Left cardiac atrium (tissue), 4 donors: Measurements from ENCODE around the gene CABP7. TPM values are rescaled to one million over a fixed set of nuclear protein-coding genes. Genes with fewer than 3 reads are reported as not detected.
A peak's percentile ranks its signal among the peaks of the same experiment; 100 is the strongest.

Experiments used
- ATAC-seq, 2 donors: fragments of 200-7000 bp; cut with Tn5 transposase; one replicate each; pipeline ENCODE4 v1.9.1; 2020; ENCODE audit warnings: mild to moderate bottlenecking in 2 of 2, moderate library complexity in 2 of 2
- DNase-seq: peaks from one replicate; pipeline ENCODE4 v3.0.0-alpha.2; 2020
- intact Hi-C, 2 donors: fragments of 100-400 bp; cut with DNase I; formaldehyde crosslinking; loops; one replicate each; pipeline versions ENCODE4 v1.14.1 to v1.15.1; 2022 to 2023
- total RNA-seq, 2 donors: library from RNA; stranded (reverse); fragmentation: NEBNext Ultra II Directional; extraction: Animal tissue kit (Norgen Biotek cat#: 25700); gene quantifications; one replicate each; pipeline ENCODE4 v1.2.1, GENCODE V29; 2021
- donor health status: DM: no; HTN: yes; CAD: no.
- donor health status: DM: no; HTN: yes; CAD: no; lungs with severe emphysema.
- donor health status: DM: yes; HTN: yes; CAD: no.
- donor health status: Dilated cardiomyopathy.

CABP7 gene
- total RNA-seq, 2 donors from 2014 or later, result not detected

DNA sequence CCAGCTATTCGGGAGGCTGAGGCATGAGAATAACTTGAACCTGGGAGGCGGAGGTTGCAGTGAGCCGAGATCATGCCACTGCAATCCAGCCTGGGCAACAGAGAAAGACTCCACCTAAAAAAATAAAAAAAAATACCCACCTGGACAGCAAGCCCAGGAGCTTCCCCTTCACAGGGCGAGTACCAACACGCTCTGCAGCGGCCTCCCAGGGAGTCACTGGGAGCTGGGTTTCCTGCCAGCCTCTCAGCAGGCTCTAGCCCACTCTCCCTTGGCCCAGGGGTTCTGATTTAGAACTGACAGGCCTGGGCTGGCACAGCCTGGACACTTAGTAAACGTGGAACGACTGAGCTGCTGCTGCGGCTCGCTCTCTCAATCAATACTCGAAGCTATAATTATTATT lies 2.0 kb upstream of the CABP7 start:
- intact Hi-C loops, result loop anchor here in 1 of 2 donors (10.0 kb wide), 1 partner anchor 57 kb away; no protein-coding TSS in a partner anchor
- no peak for ATAC-seq
- no peak for DNase-seq

DNA sequence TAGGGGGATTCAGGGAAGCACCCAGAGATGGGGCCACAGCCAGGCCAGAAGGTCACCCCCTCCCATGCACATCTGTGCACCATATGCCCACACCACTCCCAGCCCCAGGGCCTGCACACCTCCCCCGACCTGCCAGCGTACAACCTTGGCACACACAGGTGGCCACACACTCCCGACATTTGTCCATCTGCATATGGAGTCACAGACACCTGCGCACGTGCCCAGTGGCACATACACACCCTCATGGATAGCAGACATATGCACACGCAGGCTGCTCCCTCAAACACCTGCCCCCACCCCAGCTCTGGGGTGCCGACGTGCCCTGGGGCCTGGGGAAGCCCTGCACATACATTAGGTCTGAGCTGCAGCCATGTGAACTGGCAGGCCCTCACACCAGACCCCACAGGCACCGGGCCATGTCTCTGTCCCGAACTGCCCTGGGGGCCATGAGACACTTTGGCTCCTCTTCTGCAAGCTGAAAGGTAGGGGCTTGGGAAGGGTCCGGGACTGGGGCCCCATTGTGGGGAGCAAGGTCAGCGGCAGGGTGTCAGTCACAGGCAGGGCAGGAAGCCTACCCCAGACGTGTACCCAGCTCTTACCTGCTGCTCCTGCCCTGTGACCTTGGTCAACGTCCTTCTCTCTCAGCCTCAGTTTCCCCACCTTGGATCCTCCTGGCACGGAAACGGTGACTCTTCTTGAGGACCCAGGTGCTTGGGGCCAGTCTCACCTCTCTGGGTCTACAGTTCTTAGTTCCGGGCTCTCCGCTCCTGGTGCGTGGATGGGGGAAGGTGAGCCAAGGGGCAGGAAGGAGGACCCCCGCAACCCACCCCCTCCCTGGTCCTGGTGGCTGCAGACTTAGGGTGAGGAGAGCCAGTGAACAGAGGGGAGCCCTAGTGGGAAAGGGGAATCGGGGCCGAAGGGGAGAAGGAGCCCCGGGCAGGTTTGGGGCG lies 579 bp upstream of the CABP7 start:
- intact Hi-C loops, result loop anchor here in 1 of 2 donors (10.0 kb wide), 1 partner anchor 56 kb away; no protein-coding TSS in a partner anchor
- no peak for ATAC-seq
- DNase-seq, result no peak

GRCh38 chr22:29720811-29721323 lies 1.1 kb downstream of the CABP7 start:
- ATAC-seq (no peak), DNase-seq (no peak)
- intact Hi-C loops, result no loop called here

GRCh38 chr22:29722151-29722550 lies 2.3 kb downstream of the CABP7 start:
- intact Hi-C loops, result no loop called here
- no peak for ATAC-seq
- no peak for DNase-seq

- ATAC-seq (no peak), DNase-seq (no peak)
- intact Hi-C loops, result no loop called here
These were observed 2.8 kb downstream of the CABP7 start for GRCh38 chr22:29722587-29722986.

DNA sequence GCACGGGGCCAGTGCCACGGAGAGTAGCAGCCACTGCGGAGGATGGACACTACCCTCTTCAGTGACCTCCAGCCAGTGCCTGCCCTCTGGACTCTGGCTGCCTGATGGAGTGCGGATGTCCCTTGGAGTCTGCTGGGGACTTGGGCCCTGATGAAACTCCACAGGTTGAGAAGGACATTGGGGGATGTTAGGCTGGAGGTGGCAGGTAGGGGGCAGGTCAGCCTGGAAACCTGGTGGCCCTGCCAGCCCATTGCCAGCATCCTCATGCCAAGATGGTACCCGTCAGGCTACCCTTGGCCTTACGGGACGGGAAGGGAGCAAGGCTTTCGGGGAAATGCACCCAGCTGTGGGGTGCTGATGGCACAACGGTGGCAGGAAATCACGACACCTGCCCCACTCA lies 4.0 kb downstream of the CABP7 start:
- DNase-seq (no peak), ATAC-seq (no peak)
- intact Hi-C loops, result no loop called here

DNA sequence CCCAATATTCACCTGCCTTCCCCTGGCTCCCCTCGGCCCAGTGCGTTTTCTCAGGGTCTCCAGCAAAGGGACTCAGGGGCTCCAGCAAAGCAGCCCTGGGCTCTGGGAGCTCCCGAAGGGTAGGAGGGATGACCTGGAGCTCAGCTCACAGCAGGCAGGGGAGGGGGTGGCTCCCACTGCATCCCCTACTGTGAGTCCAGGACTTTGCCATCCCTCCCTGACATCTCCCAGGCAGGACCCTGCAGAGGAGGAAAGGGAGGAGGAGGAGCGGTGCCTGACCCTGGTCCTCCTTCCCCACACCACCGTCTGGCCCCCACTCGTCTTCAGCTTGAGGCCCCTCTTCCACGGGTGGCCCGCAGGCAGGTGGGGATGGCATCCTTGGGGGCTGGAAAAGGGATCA lies 5.0 kb downstream of the CABP7 start:
- no peak for ATAC-seq
- no peak for DNase-seq
- intact Hi-C loops, result no loop called here

- intact Hi-C loops, result no loop called here
- DNase-seq (no peak), ATAC-seq (no peak)
These were observed 6.3 kb downstream of the CABP7 start for GRCh38 chr22:29726106-29726505.

- intact Hi-C loops, result no loop called here
- ATAC-seq, result no peak
- no peak for DNase-seq
These were observed 6.8 kb downstream of the CABP7 start for GRCh38 chr22:29726512-29727130.

GRCh38 chr22:29727131-29727523 lies 7.3 kb downstream of the CABP7 start:
- ATAC-seq (peak; percentile 55 to 81), DNase-seq (peak; percentile 59)
- intact Hi-C loops, result no loop called here

DNA sequence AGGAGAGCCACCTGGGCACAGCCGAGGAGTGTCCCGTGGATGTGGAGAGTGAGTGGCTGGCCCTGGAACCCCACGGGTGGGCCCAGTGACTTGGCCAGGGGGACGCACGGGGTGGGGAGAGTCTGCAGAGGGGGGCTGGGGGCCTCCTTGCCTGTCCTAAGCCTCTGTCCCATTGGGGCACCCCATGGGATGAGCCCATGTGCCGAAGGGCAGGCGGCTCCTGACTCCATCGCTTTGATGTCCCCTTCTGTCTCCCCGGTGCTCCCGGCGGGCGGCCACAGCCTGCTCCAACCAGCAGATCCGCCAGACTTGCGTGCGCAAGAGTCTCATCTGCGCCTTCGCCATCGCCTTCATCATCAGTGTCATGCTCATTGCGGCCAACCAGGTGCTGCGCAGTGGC lies 9.4 kb downstream of the CABP7 start:
- intact Hi-C loops, result no loop called here
- no peak for ATAC-seq

DNA sequence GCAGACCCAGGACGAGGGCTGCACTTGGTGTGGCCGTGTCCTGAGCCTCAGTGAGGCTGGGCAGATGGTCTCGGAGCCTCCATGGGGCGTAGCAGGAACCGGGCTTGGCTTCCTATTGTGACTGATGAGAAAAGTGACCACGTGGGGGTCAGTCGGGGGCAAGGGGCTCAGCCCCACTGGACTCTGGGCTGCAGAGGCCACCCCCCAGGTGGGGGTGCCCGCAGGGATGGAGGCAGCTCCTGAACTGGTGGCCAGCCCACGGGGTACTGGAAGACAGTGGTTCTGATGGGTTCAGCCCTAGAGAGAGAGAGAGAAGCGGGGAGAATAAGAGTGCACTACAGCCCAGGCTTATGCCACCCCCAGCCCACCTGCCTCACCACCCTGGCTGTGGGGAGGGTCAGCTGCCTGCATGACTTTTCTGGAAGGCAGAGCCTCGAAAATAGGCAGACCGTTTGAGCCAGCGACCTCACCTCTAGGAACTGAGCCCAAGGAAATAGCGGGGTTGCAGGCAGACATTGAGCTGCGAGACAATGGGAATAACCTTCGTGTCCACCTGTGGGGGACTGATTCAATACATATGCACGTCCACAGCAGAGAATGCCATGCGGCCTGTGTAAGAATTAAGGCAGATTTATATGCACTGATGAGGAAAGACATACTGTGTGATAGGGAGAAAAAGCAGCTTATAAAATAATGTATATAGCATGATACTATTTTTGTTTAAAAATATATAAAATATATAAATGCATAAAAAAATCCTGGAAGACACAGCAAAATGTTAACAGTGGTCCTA lies 11.5 kb downstream of the CABP7 start:
- DNase-seq (no peak), ATAC-seq (no peak)
- intact Hi-C loops, result no loop called here

More for the DNA sequence above, 9.4 kb downstream of the CABP7 start:
- DNase-seq, result no peak

GRCh38 chr22:29732883-29733282 lies 13.1 kb downstream of the CABP7 start:
- DNase-seq (no peak), ATAC-seq (no peak)
- intact Hi-C loops, result no loop called here

- intact Hi-C loops, result no loop called here
- DNase-seq, result no peak
- ATAC-seq, result no peak
These were observed 13.8 kb downstream of the CABP7 start for GRCh38 chr22:29733362-29734201.

DNA sequence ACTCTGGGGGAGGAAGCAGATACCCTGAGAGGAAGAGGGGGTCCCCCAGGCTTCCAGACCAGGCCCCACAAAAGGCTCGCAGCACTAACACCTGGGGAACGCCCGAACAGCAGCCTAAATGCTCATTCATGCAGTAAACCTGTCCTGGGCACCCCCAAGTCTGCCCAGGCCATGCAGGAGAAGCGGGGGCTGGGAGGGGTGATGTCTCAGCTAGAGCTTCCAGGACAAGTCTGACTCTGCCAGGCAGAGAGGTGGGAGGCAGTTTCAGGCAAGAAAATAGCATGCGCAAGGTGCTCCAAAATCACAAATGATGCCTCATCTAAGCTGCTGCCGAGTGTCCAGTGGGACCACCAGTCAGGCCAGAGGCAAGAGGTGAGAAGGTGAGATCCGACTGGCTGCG lies 14.6 kb downstream of the CABP7 start:
- DNase-seq, result no peak
- intact Hi-C loops, result no loop called here
- no peak for ATAC-seq

DNA sequence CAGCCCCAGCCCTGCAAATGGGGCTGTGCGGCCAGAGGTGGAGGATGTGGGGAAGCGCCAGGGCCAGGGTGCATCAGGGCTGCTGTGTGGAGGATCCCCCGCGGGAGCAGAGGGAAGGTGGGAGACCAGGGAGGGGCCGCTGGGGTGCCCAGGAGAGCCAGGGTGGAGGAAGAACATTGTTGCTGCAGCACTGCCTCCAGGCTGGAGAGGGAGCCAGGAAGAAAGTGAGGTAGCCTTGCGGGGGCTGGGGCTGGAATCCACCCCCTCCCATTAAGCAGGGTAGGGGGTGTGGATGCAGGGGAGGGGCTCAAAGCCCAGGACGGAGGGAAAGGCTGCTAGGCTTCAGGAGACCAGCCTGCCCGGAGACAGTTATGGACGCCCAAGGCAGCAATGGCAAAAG lies 15.0 kb downstream of the CABP7 start:
- ATAC-seq, result no peak
- intact Hi-C loops, result no loop called here
- DNase-seq, result no peak

DNA sequence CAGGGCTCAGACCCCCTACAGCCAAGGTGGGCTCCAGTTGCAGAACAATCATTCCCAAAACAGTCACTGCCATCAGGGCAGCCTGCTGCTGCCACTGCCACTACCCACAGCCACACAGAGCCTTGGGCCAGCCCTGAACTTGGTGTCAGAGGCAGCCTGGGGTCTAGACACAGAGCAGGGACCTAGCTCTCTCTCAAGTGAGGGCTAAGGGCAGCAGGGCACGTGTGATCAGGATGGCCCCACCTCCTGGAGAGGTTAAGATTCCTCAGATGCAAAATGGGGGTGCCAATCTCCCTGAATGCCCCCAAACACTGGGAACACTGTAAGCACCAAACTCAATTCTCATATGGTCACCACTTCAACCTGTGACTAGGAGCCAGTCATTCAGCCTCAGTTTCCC lies 15.6 kb downstream of the CABP7 start:
- intact Hi-C loops, result no loop called here
- no peak for DNase-seq
- ATAC-seq, result no peak

DNA sequence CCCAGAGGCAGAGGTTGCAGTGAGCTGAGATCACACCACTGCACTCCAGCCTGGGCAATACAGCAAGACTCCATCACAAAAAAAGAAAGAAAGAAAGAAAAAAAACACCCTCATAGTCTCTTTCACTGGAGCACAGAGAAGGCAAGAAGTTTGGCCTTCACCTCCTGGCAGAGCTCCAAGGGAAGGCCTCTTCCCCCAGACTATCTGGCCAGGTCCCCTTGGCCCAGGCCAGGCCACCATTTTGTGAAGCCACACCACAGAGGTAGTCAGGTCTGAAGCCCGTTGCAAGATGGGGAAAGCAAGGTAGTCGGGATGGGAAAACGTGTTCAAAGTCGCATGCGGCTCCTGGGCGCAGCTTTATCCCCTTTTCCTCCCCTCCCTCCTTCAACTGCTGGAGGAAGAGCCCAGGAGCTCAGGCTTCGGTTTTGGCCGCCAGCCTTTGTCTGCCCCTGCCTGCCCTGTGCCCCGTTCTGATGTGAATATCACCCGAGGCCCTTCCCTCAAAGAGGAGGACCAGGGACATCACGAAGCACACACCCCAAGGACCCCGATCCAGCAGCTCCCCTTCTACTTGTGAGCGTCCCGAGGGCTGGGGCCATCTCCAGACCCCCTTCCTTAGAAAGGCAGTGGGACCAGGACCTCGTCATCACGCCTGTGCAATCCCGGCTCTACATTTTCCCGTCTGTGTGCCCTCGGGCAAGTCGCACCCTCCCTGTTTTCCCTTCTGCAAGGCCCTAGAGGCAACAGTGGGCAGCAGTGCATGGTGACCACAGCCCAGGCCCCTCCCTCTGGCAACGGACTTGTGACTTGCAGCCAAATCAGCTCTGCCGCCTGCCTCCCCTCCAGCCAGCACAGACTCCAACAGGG lies 17.7 kb downstream of the CABP7 start:
- ATAC-seq, result peak; percentile 35 to 72
- intact Hi-C loops, result no loop called here

More for the DNA sequence above, 17.7 kb downstream of the CABP7 start:
- peak; percentile 41 for DNase-seq
